NCI-H2227 (cell line): ENCODE measurements around the gene GFOD2.

ENCODE experiments used
- DNase-seq: peaks from one replicate; lab custom pipeline; 2025; ENCODE audit not compliant: unreplicated experiment; lab: John Stamatoyannopoulos, UW

GFOD2 gene

GRCh38 chr16:67660564-67661028 lies 58.5 kb downstream of the GFOD2 start, which contains the start of gene PARD6A:
TSS of gene PARD6A (plus strand) at chr16:67660960. CDS start at chr16:67661039, 79 bp downstream.
- peak; percentile 98 for DNase-seq

GRCh38 chr16:67659675-67660563 lies 59.2 kb downstream of the GFOD2 start, which contains the start of gene ACD:
TSS of gene ACD (minus strand) at chr16:67660260. CDS start at chr16:67660220, 40 bp downstream.
- DNase-seq: peak; percentile 94

GRCh38 chr16:67658849-67659674 lies 60.1 kb downstream of the GFOD2 start:
- no peak for DNase-seq

- DNase-seq: no peak
Observed at GRCh38 chr16:67657751-67658518, 61.2 kb downstream of the GFOD2 start.

GRCh38 chr16:67657017-67657608 lies 62.0 kb downstream of the GFOD2 start:
- DNase-seq: no peak

- no peak for DNase-seq
Observed at GRCh38 chr16:67656344-67657016, 62.6 kb downstream of the GFOD2 start.

GRCh38 chr16:67655363-67655762 lies 63.8 kb downstream of the GFOD2 start:
- no peak for DNase-seq

- peak; percentile 11 for DNase-seq
Observed at GRCh38 chr16:67654403-67654911, 64.7 kb downstream of the GFOD2 start.

- DNase-seq: no peak
Observed at GRCh38 chr16:67653789-67654402, 65.2 kb downstream of the GFOD2 start.

GRCh38 chr16:67653128-67653788 lies 65.9 kb downstream of the GFOD2 start:
- peak; percentile 60 for DNase-seq

- DNase-seq: peak; percentile 62
Observed at GRCh38 chr16:67652578-67653127, 66.5 kb downstream of the GFOD2 start.

- DNase-seq: no peak
Observed at GRCh38 chr16:67651847-67652246, 67.3 kb downstream of the GFOD2 start.

GRCh38 chr16:67651039-67651438 lies 68.1 kb downstream of the GFOD2 start:
- DNase-seq: no peak

- DNase-seq: no peak
Observed at GRCh38 chr16:67650023-67650422, 69.1 kb downstream of the GFOD2 start.

GRCh38 chr16:67649494-67649931 lies 69.6 kb downstream of the GFOD2 start:
- no peak for DNase-seq

- DNase-seq: no peak
Observed at GRCh38 chr16:67648764-67649407, 70.2 kb downstream of the GFOD2 start.

- DNase-seq: no peak
Observed at GRCh38 chr16:67648088-67648763, 70.9 kb downstream of the GFOD2 start.
